Nephron (organoid): ENCODE data around the gene ZNF699.
"Not testable (repeated sequence)": the region's sequence is repeated elsewhere in the genome, so short reads cannot be mapped to it uniquely, and the experiment has no call there.

ENCODE experiments used
- H3K27ac Mint-ChIP-seq, 3 experiments: 2 replicates each; pipeline ENCODE4 v1.8.0; 2020; ENCODE audit warnings: mixed read lengths in 3 of 3, mild to moderate bottlenecking in 2 of 3, moderate library complexity in 1 of 3
- H3K27me3 Mint-ChIP-seq: 2 replicates; pipeline ENCODE4 v1.8.0; 2021; ENCODE audit warnings: low read depth, mild to moderate bottlenecking, moderate library complexity, mixed read lengths
- H3K36me3 Mint-ChIP-seq: 2 replicates; pipeline ENCODE4 v1.8.0; 2020; ENCODE audit warnings: low read depth, mixed read lengths
- H3K4me1 Mint-ChIP-seq: 2 replicates; pipeline ENCODE4 v1.8.0; 2020; ENCODE audit warnings: mixed read lengths
- H3K4me3 Mint-ChIP-seq, 3 experiments: 2 replicates each; pipeline ENCODE4 v1.8.0; 2020; ENCODE audit warnings: mild to moderate bottlenecking in 3 of 3, mixed read lengths in 3 of 3, moderate library complexity in 2 of 3
- H3K9me3 Mint-ChIP-seq: 2 replicates; pipeline ENCODE4 v1.8.0; 2020; ENCODE audit warnings: mixed read lengths
- CTCF ChIP-seq, 3 experiments: fragments of 200-600 bp; sonication (generic); IDR thresholded peaks; one replicate each; pipeline ENCODE4 v1.5.0; 2021; ENCODE audit warnings: antibody characterized with exemption in 3 of 3; ENCODE audit not compliant: unreplicated experiment in 3 of 3

ZNF699 gene

GRCh38 chr19:9323557-9323918 is 13.9 kb upstream of the ZNF699 start:
- peaks cover 8% of the 10 kb centered on the region for H3K4me1 Mint-ChIP-seq
- peaks cover 58% of the 10 kb centered on the region for H3K9me3 Mint-ChIP-seq
- H3K27ac Mint-ChIP-seq, result peak overlapping the region; percentile 96 to 98 (median 97)
- TF ChIP-seq CTCF (IDR thresholded peaks at IDR 0.05; ENCODE audit: unreplicated experiment in 3 of 3), result no peak
- H3K36me3 Mint-ChIP-seq, result peaks cover 60% of the 10 kb centered on the region
- H3K27me3 Mint-ChIP-seq, result no peaks in the 10 kb centered on the region
- peak overlapping the region; percentile 90 to 94 (median 90) for H3K4me3 Mint-ChIP-seq

GRCh38 chr19:9322201-9322600 is 12.6 kb upstream of the ZNF699 start:
- Mint-ChIP-seq H3K27ac (peak overlapping the region in 2 of 3 experiments; percentile 47 to 70), H3K4me3 (peak overlapping the region; percentile 52 to 90 (median 81)), H3K36me3 (peaks cover 46% of the 10 kb centered on the region), H3K9me3 (peaks cover 47% of the 10 kb centered on the region)
- H3K27me3 Mint-ChIP-seq, H3K4me1 Mint-ChIP-seq: not testable (repeated sequence)

GRCh38 chr19:9321756-9322155 is 12.1 kb upstream of the ZNF699 start:
- not testable (repeated sequence) for H3K4me1 Mint-ChIP-seq, H3K4me3 Mint-ChIP-seq, H3K27me3 Mint-ChIP-seq, H3K27ac Mint-ChIP-seq
- Mint-ChIP-seq H3K9me3 (peaks cover 44% of the 10 kb centered on the region), H3K36me3 (peaks cover 42% of the 10 kb centered on the region)

GRCh38 chr19:9321338-9321737 is 11.7 kb upstream of the ZNF699 start:
- Mint-ChIP-seq H3K4me1 (peaks cover 8% of the 10 kb centered on the region), H3K27me3 (no peaks in the 10 kb centered on the region), H3K4me3 (no peak overlapping the region), H3K9me3 (peaks cover 46% of the 10 kb centered on the region), H3K27ac (no peak overlapping the region), H3K36me3 (peaks cover 39% of the 10 kb centered on the region)
- no peak for TF ChIP-seq CTCF (IDR thresholded peaks at IDR 0.05; ENCODE audit: unreplicated experiment in 3 of 3)

- H3K27me3 Mint-ChIP-seq, result peaks cover 8% of the 10 kb centered on the region
- H3K4me1 Mint-ChIP-seq, result peaks cover under 1% of the 10 kb centered on the region
- TF ChIP-seq CTCF (IDR thresholded peaks at IDR 0.05; ENCODE audit: unreplicated experiment in 3 of 3), result no peak
- peaks cover 31% of the 10 kb centered on the region for H3K9me3 Mint-ChIP-seq
- no peak overlapping the region for H3K27ac Mint-ChIP-seq
- H3K36me3 Mint-ChIP-seq, result no peaks in the 10 kb centered on the region
- H3K4me3 Mint-ChIP-seq, result no peak overlapping the region
Observed at GRCh38 chr19:9313756-9314155, 4.1 kb upstream of the ZNF699 start.

- H3K9me3 Mint-ChIP-seq, result peaks cover 28% of the 10 kb centered on the region
- no peak for TF ChIP-seq CTCF (IDR thresholded peaks at IDR 0.05; ENCODE audit: unreplicated experiment in 3 of 3)
- peaks cover 14% of the 10 kb centered on the region for H3K4me1 Mint-ChIP-seq
- peaks cover 3% of the 10 kb centered on the region for H3K27me3 Mint-ChIP-seq
- H3K4me3 Mint-ChIP-seq, result peak overlapping the region; percentile 90 to 91 (median 90)
- peaks cover 15% of the 10 kb centered on the region for H3K36me3 Mint-ChIP-seq
- peak overlapping the region; percentile 94 to 99 (median 99) for H3K27ac Mint-ChIP-seq
Observed at GRCh38 chr19:9309974-9310446, 372 bp upstream of the ZNF699 start.

- H3K4me3 Mint-ChIP-seq, result peak overlapping the region; percentile 90 to 91 (median 90)
- peaks cover 31% of the 10 kb centered on the region for H3K9me3 Mint-ChIP-seq
- no peak for TF ChIP-seq CTCF (IDR thresholded peaks at IDR 0.05; ENCODE audit: unreplicated experiment in 3 of 3)
- H3K27me3 Mint-ChIP-seq, result peaks cover 3% of the 10 kb centered on the region
- H3K4me1 Mint-ChIP-seq, result peaks cover 14% of the 10 kb centered on the region
- peak overlapping the region; percentile 94 to 99 (median 99) for H3K27ac Mint-ChIP-seq
- H3K36me3 Mint-ChIP-seq, result peaks cover 33% of the 10 kb centered on the region
Observed at GRCh38 chr19:9308091-9308770, 1.4 kb downstream of the ZNF699 start.
